HUES48 (cell line): ENCODE results near the gene SOX6.

Experiments
- H3K27ac ChIP-seq: one replicate; pipeline ENCODE4 v1.7.0; 2013; ENCODE audit warnings: low read depth, low read length, inconsistent platforms
- H3K27me3 ChIP-seq: 2 replicates; pipeline ENCODE4 v1.6.1; 2013; ENCODE audit warnings: mild to moderate bottlenecking, low read length; ENCODE audit not compliant: control insufficient read depth, insufficient read depth
- H3K36me3 ChIP-seq: 2 replicates; pipeline ENCODE4 v1.6.1; 2013; ENCODE audit warnings: low read length; ENCODE audit not compliant: control insufficient read depth, insufficient read depth
- H3K4me1 ChIP-seq: 2 replicates; pipeline ENCODE4 v1.6.1; 2013; ENCODE audit warnings: mild to moderate bottlenecking, low read length; ENCODE audit not compliant: control insufficient read depth, insufficient read depth
- H3K4me3 ChIP-seq: 2 replicates; pipeline ENCODE4 v1.5.1; 2013; ENCODE audit warnings: mild to moderate bottlenecking, low read depth, low read length
- H3K9ac ChIP-seq: 2 replicates; pipeline ENCODE4 v1.6.1; 2013; ENCODE audit warnings: mild to moderate bottlenecking, low read depth, low read length, moderate library complexity
- H3K9me3 ChIP-seq: 2 replicates; pipeline ENCODE4 v1.6.1; 2013; ENCODE audit warnings: low read length; ENCODE audit not compliant: control insufficient read depth, insufficient read depth

SOX6 gene

DNA sequence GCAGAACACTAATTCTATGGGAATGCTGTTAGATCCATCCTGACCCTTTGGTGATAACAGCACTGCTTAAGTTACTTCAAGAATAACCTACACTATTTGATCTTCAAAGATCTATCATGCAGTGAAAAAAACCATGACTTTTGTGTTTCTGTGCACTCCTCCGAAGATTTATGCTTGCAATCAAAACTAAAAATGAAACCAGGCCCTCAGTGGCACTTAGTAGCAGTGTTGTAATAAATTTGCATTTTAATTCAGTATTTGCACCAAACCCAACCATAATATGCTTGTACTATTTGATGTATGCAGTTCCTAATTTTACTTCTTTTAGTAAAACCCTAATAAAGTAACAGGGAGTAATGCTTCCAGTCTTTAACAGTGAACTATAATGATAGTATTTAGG, 130.7 kb downstream of the SOX6 start:
- no peak overlapping the region for H3K4me3 ChIP-seq
- no peaks in the 10 kb centered on the region for H3K36me3 ChIP-seq
- H3K27ac ChIP-seq, result no peak overlapping the region
- no peak overlapping the region for H3K9ac ChIP-seq
- 0 out of 2 replicates have a peak, but pooled peaks cover 8% of the 10 kb centered on the region for H3K4me1 ChIP-seq
- H3K9me3 ChIP-seq, result no peaks in the 10 kb centered on the region
- H3K27me3 ChIP-seq, result no peaks in the 10 kb centered on the region

DNA sequence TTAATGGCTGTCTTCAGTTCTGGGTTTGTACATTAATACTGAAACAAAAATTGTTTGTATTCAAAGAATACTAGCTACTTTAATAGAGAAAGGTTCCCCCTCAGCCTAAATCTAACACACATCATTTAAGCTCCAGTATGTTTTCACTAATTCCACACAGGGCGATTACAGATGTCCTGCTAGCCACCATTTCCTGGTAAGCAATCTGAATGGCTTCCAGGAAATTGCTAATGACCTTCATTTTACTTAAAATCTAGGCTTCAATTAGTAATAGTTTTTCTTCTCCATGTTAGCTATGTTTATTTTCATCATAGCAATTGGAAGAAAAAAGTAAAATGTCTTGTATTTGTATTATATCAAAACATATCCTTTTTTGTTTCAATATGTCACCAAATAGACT, 132.8 kb downstream of the SOX6 start:
- Histone ChIP-seq H3K27me3 (no peaks in the 10 kb centered on the region), H3K4me1 (0 out of 2 replicates have a peak, but pooled peaks cover 9% of the 10 kb centered on the region), H3K36me3 (no peaks in the 10 kb centered on the region), H3K27ac (no peak overlapping the region), H3K9ac (no peak overlapping the region), H3K4me3 (no peak overlapping the region), H3K9me3 (no peaks in the 10 kb centered on the region)

DNA sequence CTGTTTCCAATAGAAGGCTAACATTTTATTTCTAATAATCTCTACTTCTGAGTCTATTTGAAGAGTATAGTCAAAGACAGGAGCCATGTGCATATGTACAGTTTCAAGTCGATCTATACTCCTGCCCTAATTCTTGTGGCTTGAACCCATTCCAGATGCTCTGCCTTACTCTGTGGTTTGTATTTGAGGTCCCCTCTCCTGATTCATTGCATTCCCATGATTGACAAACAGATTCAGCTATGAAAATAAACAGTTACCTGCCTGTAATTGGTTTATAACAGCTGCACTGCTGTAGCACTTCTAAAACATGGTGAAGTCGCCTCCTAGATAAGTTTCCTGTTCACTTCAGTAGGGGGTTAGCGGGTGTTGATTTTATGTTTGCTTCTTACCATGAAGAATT, 138.7 kb downstream of the SOX6 start:
- Histone ChIP-seq H3K27ac (no peak overlapping the region), H3K9me3 (no peaks in the 10 kb centered on the region)

DNA sequence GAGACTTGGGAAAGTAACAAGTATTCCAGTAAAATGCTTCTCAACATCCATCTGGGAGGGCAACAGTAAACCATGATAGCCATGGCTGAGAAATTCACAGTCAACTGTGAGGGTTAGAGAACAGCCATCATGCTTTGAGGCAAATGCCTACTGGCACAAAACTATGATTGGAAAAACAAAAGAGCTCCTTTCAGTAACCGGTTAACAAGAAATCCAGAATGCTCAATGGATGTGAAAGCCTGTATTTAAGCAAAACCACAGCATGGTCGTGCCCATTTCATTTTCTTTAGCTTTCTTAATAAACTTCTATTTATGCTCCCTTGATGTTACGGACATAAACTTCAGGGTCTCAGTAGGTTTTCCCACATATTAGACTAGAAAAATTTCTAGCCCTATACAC, 139.5 kb downstream of the SOX6 start:
- no peak overlapping the region for H3K4me3 ChIP-seq
- H3K9me3 ChIP-seq, result no peaks in the 10 kb centered on the region
- H3K27me3 ChIP-seq, result no peaks in the 10 kb centered on the region

More for the DNA sequence above, 138.7 kb downstream of the SOX6 start:
- no peak overlapping the region for H3K9ac ChIP-seq
- H3K4me3 ChIP-seq, result no peak overlapping the region
- H3K4me1 ChIP-seq, result 0 out of 2 replicates have a peak, but pooled peaks cover 5% of the 10 kb centered on the region
- H3K36me3 ChIP-seq, result no peaks in the 10 kb centered on the region
- no peaks in the 10 kb centered on the region for H3K27me3 ChIP-seq

DNA sequence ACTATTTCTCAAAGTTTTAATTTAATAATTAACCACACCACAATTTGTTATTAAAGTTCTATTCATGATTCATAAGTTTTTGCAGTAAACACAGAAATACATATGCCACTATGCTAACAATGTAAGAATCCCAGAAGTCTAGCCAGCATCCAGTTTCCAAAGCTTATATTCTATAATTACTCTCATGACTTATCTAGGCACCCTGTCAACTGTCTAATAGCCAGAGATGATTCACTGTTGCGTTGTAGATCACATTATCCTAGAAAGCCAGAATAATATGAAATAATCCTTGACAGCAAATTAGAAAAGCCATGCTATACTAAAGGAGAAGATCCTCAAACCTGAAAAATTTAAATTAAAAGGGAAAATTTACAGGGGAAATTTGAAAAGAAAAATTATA, 141.0 kb downstream of the SOX6 start:
- no peak overlapping the region for H3K9ac ChIP-seq
- no peak overlapping the region for H3K4me3 ChIP-seq
- H3K36me3 ChIP-seq, result no peaks in the 10 kb centered on the region
- no peak overlapping the region for H3K27ac ChIP-seq
- no peaks in the 10 kb centered on the region for H3K9me3 ChIP-seq
- H3K4me1 ChIP-seq, result no peaks in the 10 kb centered on the region
- no peaks in the 10 kb centered on the region for H3K27me3 ChIP-seq

More for the DNA sequence above, 139.5 kb downstream of the SOX6 start:
- no peak overlapping the region for H3K9ac ChIP-seq
- no peaks in the 10 kb centered on the region for H3K36me3 ChIP-seq
- H3K27ac ChIP-seq, result no peak overlapping the region
- H3K4me1 ChIP-seq, result 0 out of 2 replicates have a peak, but pooled peaks cover 5% of the 10 kb centered on the region

DNA sequence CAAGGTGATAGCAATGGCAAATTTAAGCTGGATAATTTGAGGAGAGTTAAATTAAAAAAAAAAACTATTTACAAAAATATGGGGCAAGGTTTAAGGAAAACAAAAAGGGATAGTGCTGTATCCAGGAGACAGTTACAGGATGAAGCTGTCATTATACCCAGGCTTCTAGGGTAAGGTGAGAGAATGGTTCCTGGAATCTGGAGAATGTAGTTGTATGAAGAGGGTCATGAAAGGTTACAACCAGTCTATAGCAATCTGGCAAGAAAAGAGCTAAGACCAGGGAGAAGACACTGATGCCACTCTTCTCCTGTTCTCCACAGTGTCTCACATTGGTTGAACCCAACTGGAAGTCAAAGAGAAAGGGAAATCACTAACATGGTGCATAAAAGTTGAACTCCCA, 144.9 kb downstream of the SOX6 start:
- Histone ChIP-seq H3K4me3 (no peak overlapping the region), H3K4me1 (no peaks in the 10 kb centered on the region), H3K9me3 (no peaks in the 10 kb centered on the region), H3K36me3 (no peaks in the 10 kb centered on the region), H3K9ac (no peak overlapping the region), H3K27ac (no peak overlapping the region), H3K27me3 (no peaks in the 10 kb centered on the region)

DNA sequence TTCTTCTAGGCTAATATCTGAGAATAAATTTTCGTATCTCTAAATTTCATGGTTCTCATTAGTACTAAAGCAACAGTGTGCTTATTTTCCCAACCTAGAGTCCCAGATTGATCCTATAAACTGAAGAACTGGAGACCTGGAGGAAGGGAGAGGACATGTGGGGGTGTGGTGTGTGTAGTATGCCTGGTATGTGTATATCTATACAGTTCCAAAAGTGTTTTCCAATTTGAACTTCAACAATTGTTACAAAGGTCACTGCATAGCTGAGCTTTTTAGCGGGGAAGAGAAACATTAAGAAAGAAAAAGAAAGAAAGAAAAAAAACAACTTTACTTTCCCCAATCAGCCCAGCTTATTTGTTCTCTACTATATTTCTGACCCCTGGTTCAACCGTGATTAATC, 152.1 kb downstream of the SOX6 start:
- Histone ChIP-seq H3K4me3 (no peak overlapping the region), H3K4me1 (no peaks in the 10 kb centered on the region), H3K27me3 (no peaks in the 10 kb centered on the region), H3K9ac (no peak overlapping the region), H3K9me3 (no peaks in the 10 kb centered on the region), H3K36me3 (no peaks in the 10 kb centered on the region), H3K27ac (no peak overlapping the region)

DNA sequence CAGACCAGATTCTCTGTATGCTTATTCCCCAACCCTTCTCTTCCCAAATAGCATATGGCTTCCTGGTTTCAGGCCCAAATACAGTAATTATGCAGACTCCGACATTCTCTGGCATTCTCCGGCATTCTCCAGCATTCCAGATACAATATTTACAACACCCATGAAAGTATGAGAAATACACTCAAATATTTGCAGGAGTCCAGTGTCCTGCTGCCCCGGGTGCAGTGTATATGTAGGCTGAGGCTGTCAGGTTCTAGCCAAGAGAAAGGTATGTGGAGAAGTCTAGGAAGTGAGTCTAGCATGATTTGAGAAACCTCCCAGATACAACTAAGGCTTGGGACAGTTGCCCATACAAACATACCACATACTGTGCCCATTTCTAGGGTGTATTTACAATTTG, 160.7 kb downstream of the SOX6 start:
- no peak overlapping the region for H3K27ac ChIP-seq
- H3K36me3 ChIP-seq, result no peaks in the 10 kb centered on the region
- H3K9ac ChIP-seq, result no peak overlapping the region
- no peak overlapping the region for H3K4me3 ChIP-seq
- H3K4me1 ChIP-seq, result peaks cover 12% of the 10 kb centered on the region
- no peaks in the 10 kb centered on the region for H3K27me3 ChIP-seq
- no peaks in the 10 kb centered on the region for H3K9me3 ChIP-seq

DNA sequence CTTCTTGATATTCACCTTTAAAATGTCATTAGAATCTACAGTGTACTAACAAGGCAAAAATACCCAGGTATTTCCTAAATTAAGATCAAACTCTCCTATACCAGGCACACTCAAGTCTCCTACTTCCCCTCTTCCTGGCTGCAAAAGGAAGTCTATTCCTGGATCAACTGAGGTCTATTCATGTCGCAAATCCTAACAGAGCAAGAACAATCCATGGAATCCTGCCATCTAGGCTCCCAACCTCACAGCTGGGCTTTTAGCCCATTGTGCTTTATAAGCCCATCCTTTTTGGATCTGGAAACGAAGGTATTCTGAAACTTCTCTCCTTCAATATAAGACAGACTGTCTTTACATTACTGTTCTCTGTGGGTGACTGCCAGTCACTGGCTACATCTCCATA, 161.8 kb downstream of the SOX6 start:
- no peak overlapping the region for H3K9ac ChIP-seq
- H3K4me3 ChIP-seq, result no peak overlapping the region
- H3K36me3 ChIP-seq, result no peaks in the 10 kb centered on the region
- H3K27me3 ChIP-seq, result no peaks in the 10 kb centered on the region
- H3K4me1 ChIP-seq, result peaks cover 12% of the 10 kb centered on the region
- H3K27ac ChIP-seq, result peak overlapping the region; percentile 2
- no peaks in the 10 kb centered on the region for H3K9me3 ChIP-seq

DNA sequence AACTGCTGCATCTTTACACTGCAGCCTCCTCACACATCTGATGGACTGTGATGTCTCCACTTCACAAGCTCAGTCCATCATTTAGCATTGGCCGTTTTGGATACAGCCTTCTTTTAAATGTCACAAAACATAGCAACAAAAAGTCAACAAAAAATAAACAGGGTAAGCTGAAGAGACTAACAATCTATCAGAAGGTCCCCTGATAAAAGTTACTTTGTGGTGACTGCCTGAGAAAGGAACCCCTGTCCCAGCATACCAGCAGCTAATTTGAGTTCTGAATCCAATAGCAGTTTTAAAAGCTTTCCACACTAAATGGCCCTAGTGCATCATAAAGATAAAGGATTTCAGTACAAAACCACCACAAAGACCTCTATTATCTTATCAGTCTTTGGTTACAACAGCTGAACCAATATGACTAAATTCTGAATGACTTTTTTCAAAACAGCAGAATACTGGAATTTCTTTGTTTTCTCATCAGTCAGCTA, 162.4 kb downstream of the SOX6 start:
- peak overlapping the region; percentile 2 for H3K27ac ChIP-seq
- H3K9ac ChIP-seq, result no peak overlapping the region
- peaks cover 12% of the 10 kb centered on the region for H3K4me1 ChIP-seq
- no peak overlapping the region for H3K4me3 ChIP-seq
- no peaks in the 10 kb centered on the region for H3K27me3 ChIP-seq
- no peaks in the 10 kb centered on the region for H3K9me3 ChIP-seq
- H3K36me3 ChIP-seq, result no peaks in the 10 kb centered on the region

DNA sequence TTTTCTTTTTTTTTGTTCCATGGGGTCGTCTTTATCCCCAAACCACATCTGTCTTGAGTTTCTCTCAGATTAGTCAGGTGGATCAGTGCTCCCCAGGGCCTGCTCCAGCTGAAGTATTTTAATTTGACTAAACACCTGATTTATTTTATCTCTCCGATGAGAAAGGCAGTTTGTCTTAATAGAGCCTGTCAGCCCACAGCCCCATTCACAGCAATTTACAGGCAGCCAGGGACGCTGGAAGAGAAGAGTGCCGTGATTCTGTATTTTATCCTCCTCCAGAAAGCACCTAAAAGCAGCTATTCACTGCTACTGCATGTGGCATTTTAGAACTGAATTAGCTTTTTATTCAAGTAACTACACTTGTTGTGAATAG, 164.5 kb downstream of the SOX6 start:
- Histone ChIP-seq H3K4me1 (peaks cover 12% of the 10 kb centered on the region), H3K27me3 (no peaks in the 10 kb centered on the region), H3K36me3 (no peaks in the 10 kb centered on the region), H3K9me3 (no peaks in the 10 kb centered on the region), H3K27ac (no peak overlapping the region), H3K9ac (no peak overlapping the region), H3K4me3 (no peak overlapping the region)
